RCC 7860 (cell line): ENCODE measurements around the gene CUX1.
"Not testable (repeated sequence)": the region's sequence is repeated elsewhere in the genome, so short reads cannot be mapped to it uniquely, and the experiment has no call there.

Experiments used
- DNase-seq: peaks from one replicate; pipeline ENCODE4 v3.0.0-alpha.2; 2015; ENCODE audit warnings: low spot score
- FAIRE-seq: peaks from 2 replicates; lab custom pipeline; 2012; peaks lifted over from hg19 to GRCh38; lab: Jason Lieb, UNC

CUX1 gene

GRCh38 chr7:102291916-102292267, 474.5 kb downstream of the CUX1 start:
- DNase-seq (no peak), FAIRE-seq (no peak)

GRCh38 chr7:102292813-102293798, 475.7 kb downstream of the CUX1 start:
- FAIRE-seq (no peak), DNase-seq (no peak)

DNA sequence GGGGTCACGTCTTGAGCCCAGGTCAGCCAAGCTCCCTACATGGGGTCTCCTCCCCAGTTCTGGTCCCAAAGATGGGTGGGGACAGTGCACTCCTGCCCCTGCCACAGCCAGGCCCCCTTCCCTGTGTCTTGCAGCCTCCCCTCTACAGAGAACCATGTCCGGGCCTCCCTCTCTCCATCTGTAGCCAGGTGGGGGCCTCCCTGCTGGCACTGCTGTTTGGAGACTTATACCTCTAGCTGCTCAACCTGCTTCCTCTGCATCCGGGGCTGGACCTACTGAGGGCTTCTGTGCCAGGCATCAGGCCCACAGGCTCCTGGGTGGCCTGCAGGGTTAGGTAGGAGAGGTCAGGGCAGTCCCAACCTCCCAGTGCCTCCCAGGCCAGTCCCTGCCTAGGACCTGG, 477.2 kb downstream of the CUX1 start:
- no peak for FAIRE-seq
- no peak for DNase-seq

GRCh38 chr7:102295346-102296178, 478.1 kb downstream of the CUX1 start:
- DNase-seq (no peak), FAIRE-seq (no peak)

DNA sequence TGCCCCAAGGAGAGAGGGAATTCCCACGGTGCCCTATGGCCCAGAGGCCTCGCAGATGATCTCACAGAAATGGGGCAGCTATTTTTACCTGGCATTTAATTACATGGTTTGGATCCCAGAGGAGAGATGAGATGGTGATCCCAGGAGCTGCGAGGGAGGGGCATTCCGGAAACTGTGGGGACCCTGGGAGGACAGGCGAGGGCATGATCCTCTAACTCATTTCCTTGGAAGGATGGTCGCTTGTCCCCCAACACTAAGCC, 478.7 kb downstream of the CUX1 start:
- FAIRE-seq (no peak), DNase-seq (no peak)

DNA sequence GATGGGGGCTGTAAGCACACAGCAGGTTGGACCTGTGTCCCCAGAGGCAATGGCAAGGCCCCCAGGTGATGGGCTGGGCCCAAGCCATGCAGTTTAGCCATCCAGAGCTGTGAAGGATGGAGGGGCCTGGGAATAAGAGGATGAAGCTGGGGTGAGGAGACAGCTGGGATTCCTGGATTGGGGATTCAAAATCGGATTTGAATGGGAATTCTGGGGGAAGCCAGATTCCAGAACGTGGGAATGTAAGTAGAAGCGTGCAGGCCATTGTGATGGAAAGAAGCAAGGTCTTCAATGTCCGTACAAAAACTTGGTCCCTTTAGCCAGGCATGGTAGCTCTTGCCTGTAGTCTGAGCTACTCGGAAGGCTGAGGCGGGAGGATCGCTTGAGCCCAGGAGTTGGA, 479.1 kb downstream of the CUX1 start:
- FAIRE-seq (no peak), DNase-seq (no peak)

DNA sequence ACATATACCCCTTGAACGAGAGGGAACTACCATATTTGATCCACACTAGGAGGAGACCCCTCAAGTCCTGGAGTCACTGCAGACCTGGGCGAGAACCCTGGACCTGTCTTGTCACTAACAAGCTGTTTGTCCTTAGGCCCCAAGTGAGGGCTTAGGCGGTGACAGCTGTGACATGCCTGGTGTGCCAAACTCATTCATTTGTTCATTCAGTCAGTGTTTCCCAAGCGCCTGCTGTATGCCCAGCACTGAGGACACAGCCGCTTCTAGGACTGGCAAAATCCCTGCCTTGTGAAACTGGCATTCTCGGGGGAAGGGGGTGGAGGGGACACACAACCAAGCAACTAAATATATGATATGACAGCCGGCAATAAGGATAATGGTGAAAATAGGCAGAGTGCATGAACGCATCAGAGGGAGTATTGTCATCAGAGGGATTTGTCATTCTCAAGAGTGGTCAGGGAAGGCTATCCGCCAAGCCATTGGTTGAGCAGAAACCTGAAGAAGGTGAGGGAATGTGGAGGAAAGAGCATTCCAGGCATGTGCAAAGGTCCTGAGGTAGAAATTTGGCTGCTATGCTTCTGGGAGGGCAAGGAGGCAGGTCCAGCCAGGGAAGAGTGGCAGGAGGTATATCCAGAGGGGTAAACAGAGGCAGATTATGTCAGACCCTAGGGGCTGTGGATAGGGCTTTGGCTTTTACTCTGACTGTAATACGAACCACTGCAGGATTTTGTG, 480.2 kb downstream of the CUX1 start:
- no peak for FAIRE-seq

DNA sequence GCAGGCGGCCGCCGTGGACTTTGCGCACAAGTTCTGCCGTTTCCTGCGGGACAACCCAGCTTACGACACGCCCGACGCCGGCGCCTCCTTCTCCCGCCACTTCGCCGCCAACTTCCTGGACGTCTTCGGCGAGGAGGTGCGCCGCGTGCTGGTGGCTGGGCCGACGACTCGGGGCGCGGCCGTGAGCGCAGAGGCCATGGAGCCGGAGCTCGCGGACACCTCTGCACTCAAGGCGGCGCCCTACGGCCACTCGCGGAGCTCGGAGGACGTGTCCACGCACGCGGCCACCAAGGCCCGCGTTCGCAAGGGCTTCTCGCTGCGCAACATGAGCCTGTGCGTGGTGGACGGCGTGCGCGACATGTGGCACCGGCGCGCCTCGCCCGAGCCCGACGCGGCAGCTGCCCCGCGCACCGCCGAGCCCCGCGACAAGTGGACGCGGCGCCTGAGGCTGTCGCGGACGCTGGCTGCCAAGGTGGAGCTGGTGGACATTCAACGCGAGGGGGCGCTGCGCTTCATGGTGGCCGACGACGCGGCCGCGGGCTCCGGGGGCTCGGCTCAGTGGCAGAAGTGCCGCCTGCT, 483.3 kb downstream of the CUX1 start:
- DNase-seq (no peak), FAIRE-seq (no peak)

More for the DNA sequence above, 480.2 kb downstream of the CUX1 start:
- DNase-seq: no peak

DNA sequence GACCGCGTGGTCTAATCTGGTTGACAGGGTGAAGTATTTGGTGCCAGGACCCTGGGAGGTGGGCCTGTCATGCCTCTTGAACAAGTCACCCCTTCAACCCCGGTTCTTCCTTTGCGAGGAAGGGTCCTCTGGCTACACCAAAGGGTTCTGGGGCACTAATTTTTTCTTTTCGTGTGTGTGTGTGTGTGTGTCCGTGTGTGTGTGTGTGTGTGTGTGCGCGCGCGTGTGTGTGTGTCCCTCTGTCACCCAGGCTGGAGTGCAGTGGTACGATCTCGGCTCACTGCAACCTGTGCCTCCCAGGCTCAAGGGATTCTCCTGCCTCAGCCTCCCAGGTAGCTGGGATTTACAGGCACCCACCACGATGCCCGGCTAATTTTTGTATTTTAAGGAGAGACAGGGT, 483.9 kb downstream of the CUX1 start:
- not testable (repeated sequence) for FAIRE-seq

DNA sequence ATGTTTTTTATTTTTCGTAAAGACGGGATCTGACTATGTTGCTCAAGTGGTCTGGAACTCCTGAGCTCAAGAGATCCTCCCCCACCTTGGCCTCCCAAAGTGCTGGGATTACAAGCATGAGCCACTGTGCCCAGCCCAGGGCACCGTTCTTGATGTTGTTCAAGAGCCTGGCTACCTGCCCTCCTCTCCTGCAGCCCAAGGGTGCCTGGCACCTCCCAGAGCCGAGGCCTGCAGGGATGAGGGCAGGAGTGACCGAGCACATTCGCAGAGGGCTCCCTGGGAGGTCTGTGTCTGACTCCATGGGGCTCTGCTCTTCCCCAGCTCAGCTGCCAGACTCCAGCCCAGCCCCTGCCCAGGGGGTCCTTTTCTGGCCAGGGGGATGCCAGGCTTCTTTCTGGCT, 484.6 kb downstream of the CUX1 start:
- no peak for FAIRE-seq
- DNase-seq: no peak

More for the DNA sequence above, 483.9 kb downstream of the CUX1 start:
- not testable (repeated sequence) for DNase-seq

GRCh38 chr7:102303669-102304422, 486.4 kb downstream of the CUX1 start:
- no peak for DNase-seq
- FAIRE-seq: no peak

- FAIRE-seq (no peak), DNase-seq (no peak)
Measured at GRCh38 chr7:102304668-102305067, 487.2 kb downstream of the CUX1 start.

DNA sequence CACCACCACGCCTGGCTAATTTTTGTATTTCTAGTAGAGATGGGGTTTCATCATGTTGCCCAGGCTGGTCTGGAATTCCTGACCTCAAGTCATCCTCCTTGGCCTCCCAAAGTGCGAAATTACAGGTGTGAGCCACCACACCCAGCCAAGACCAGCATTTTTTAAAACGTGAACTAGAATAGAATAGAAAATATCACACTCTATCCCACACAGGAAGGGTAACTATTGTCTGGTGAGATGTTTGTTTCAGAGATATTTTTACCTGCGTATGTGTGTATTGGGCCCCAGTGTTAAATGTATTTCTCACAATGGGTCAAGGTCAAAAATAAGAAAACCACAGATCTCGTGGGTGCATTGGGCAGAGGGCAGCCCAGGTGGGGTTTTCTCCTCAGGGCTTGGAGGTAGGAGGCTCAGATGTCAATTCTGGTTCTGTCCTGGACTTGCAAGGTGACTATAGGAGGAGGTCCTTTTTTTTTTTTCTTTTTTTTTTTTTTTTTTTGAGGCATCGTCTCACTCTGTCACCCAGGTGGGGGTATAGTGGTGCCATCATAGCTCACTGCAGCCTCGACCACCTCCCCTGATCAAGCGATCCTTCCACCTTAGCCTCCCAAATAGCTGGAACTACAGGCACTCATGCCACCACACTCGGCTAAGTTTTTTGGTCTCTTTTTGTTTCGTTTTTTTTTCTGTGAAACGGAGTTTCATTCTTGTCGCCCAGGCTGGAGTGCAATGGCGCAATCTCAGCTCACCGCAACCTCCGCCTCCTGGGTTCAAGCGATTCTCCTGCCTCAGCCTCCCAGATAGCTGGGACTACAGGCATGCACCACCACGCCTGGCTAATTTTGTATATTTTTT, 488.2 kb downstream of the CUX1 start:
- FAIRE-seq (no peak), DNase-seq (no peak)

- peak; percentile 28 for DNase-seq
- no peak for FAIRE-seq
Measured at GRCh38 chr7:102306916-102307677, 489.7 kb downstream of the CUX1 start.

DNA sequence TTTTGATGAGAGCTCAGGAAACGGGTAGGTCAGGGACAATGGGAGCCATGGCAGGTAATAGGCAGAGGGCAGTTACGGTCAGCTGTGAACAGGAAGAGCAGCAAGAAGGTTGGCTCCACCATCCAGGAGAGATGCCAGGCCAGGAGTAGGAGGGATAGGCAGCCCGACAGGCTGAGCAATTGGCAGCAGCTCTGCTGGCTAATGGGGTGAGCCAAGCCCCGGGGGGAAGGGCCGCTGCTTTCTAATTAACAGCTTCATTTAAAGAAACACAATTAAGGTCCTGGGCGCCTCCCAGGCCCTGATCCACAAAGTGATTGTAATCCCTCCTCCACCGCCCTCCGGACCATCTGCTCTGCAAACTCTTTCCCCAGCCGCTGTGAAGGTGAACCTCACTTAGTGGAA, 493.0 kb downstream of the CUX1 start:
- DNase-seq (no peak), FAIRE-seq (no peak)

- DNase-seq (no peak), FAIRE-seq (no peak)
Measured at GRCh38 chr7:102312317-102312716, 494.9 kb downstream of the CUX1 start.

DNA sequence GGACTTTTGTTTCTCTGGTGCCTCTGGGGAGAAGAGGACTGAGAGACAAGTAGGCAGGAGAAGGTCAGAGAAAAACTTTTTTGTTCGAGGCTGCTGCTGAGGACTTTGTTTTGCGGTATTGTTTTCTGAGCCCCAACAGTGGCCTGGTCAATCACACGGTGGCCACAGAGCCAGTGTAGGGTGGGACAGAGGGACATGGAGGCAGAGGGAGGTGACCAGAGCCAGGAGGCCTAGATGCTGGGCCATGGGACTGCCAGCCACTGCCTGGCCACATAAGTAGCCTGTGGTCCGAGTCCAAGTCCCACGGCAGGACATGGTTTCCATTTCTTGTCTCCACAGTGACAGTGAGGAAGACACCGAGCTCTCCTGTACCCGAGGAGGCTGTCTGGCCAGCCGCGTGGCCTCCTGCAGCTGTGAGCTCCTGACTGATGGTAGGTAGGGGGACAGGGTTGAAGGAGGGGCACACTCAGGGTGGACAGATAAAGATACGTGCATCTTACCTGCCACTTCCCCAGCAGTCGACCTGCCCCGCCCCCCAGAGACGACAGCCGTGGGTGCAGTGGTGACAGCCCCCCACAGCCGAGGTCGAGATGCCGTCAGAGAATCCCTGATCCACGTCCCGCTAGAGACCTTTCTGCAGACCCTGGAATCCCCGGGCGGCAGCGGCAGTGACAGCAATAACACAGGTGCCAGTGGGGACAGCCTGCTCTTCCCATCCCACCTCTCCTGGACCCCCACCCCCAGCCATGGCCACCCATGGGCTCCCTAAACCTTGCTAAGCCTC, 496.8 kb downstream of the CUX1 start:
- FAIRE-seq (no peak), DNase-seq (no peak)
